Spleen (tissue), 7 donors: ENCODE results near the gene MUC12.

Experiments
- CTCF ChIP-seq, 11 experiments: fragments of 200-600 bp in 7 of 11; fragments of 450-650 bp in 4 of 11; sonication (generic) in 4 of 11; IDR thresholded peaks in 8 of 11; conservative IDR thresholded peaks in 3 of 11; 1 replicate in 7 of 11; 2 replicates in 4 of 11; pipeline versions ENCODE4 v1.4.0 to v1.8.0; 2016 to 2021; ENCODE audit warnings: antibody characterized with exemption in 11 of 11, inconsistent platforms in 4 of 11, mild to moderate bottlenecking in 1 of 11
- POLR2A ChIP-seq, 3 donors: fragments of 450-650 bp; IDR thresholded peaks; one replicate each; pipeline ENCODE4 v1.5.1; 2017; ENCODE audit warnings: antibody characterized with exemption in 3 of 3, mild to moderate bottlenecking in 1 of 3
- POLR2AphosphoS5 ChIP-seq, 3 donors: sonication (generic); formaldehyde crosslinking; IDR thresholded peaks; one replicate each; pipeline ENCODE4 v1.5.1; 2017; ENCODE audit warnings: antibody characterized with exemption in 3 of 3
- donor health status: DM: no; HTN: no; CAD: no; lungs with moderate emphysema.
- donor health status: DM: no; HTN: no; CAD: no.
- donor health status: DM: no; HTN: no; CAD: no.

- TF ChIP-seq POLR2A (IDR thresholded peaks at IDR 0.05) (no peak), POLR2AphosphoS5 (IDR thresholded peaks at IDR 0.05) (no peak), CTCF (IDR thresholded peaks at IDR 0.05 in 8 of 11, conservative IDR thresholded peaks at IDR 0.05 in 3 of 11) (no peak)
Measured at GRCh38 chr7:100963386-100963785, 6.0 kb upstream of the MUC12 start.
